HG02610 (cell line): ENCODE results near the gene STK16.
"Not testable (repeated sequence)": the region's sequence is repeated elsewhere in the genome, so short reads cannot be mapped to it uniquely, and the experiment has no call there.

Source experiments
- ATAC-seq: cut with Tn5 transposase; IDR thresholded peaks from one replicate; pipeline ENCODE4 v1.9.1; 2021; ENCODE audit warnings: mild to moderate bottlenecking, moderate library complexity; ENCODE audit not compliant: unreplicated experiment

Gene STK16

GRCh38 chr2:219243291-219243761, 2.0 kb upstream of the STK16 start:
- ATAC-seq = no peak

- ATAC-seq = no peak
Observed at GRCh38 chr2:219244789-219245147, 511 bp upstream of the STK16 start.

GRCh38 chr2:219245899-219246230, 586 bp downstream of the STK16 start:
- no peak for ATAC-seq

- ATAC-seq = no peak
Observed at GRCh38 chr2:219246559-219246958, 1.3 kb downstream of the STK16 start.

GRCh38 chr2:219247678-219248642, 2.7 kb downstream of the STK16 start:
- no peak for ATAC-seq

DNA sequence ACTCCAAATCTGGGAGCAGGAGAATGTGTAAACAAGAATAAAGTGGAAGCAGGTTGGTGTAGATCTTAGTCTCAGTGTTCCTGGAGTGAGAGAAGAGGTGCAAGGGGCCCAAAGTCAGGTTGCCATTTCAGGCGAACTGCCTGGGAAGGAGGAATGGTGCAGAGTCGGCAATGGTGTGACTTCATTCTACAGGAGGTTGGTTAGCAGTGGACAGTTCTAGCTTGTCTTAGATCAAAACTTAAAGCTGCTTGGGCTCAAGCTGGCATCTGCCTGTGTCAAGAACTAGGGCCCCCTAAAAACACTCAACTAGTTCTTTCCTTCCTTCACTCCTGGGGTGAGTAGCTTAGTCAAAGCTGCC, 3.5 kb downstream of the STK16 start:
- ATAC-seq = no peak

GRCh38 chr2:219249203-219249980, 4.1 kb downstream of the STK16 start:
- ATAC-seq = peak; percentile 32

DNA sequence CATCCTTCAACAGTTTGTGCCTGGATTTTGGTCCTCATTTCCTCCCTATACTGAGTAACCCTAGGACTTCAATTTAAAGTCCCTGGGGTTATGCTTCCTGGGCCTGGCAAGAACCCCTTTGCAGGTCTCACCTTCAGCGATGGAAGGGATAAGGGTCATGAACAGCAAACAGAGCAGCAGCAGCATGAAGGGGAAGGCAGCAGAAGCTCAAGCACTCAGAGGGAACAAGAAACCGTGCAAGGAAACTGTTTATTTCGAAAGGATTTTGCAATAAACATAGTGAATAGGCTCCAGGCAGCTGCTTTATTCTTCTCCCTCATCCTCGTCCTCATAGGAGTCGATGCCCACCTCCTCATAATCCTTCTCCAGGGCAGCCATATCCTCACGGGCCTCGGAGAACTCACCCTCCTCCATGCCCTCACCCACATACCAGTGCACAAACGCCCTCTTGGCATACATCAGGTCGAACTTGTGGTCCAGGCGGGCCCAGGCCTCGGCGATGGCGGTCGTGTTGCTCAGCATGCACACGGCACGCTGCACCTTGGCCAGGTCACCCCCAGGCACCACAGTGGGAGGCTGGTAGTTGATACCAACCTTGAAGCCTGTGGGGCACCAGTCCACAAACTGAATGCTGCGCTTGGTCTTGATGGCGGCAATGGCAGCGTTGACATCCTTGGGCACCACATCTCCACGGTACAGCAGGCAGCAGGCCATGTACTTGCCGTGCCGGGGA, 4.9 kb downstream of the STK16 start:
- ATAC-seq = no peak

GRCh38 chr2:219251656-219252055, 6.4 kb downstream of the STK16 start:
- ATAC-seq = no peak

GRCh38 chr2:219252084-219252483, 6.8 kb downstream of the STK16 start:
- no peak for ATAC-seq

DNA sequence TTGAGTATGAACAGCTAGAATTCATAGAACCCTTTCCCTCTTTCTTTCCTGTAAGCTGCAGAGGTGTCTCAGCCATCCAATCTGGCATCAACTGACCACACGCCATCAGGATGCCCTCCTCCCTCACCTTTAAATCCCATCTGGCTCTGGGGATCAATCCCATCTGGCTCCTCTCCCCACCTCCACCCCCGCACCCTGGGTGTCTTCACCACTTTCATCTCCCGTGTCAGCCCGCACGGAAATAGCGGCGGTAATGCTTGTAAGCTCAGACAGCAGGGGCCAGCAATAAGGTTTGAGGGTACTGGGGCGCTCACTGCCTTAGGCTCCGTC, 7.3 kb downstream of the STK16 start:
- no peak for ATAC-seq

DNA sequence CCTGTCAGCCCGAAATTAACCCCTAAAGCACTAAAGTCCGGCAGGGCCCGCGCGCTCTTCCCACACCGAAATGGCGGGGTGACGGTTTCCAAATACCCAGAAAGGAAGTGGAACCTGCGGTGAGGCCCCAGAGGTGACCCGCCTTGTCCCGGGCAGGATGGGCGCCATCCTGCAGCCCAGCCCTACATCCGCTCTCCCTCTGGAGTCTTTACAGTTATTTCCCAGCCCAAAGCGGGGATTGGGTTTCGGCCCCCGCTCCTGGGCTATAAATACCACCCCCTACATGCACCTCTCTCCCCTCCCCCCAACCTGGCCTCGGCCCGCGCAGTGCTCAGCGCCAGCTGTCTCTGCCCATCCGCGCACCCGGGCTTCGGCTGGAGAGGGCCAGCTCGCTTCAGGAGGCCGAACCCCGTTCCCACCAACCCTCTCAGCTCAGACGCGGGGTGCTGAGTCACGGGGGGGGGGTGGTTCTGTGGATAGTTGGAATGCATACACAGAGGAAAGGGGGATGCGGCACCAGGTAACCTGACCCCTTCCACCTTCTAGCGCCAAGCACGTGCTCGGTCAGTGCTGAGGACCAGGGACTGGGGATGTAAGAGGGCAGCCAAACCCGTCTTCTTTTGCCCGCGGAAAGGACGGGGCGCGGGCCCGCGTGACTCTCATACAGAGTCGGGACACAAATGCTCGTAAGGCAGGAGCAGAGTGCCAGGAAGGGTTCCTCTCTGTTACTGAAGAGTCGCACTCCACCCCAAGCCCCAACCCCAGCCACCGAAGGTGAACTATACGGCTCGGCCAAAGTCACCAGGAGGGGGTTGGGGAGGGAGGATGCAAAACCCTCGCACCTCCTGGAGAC, 7.8 kb downstream of the STK16 start, which contains the start of gene TUBA4B:
Gene TUBA4B (plus strand): TSS at position 344 of the 853 bp plus-strand sequence. CDS start 165 bp downstream, at position 509.
- peak; percentile 12 for ATAC-seq

GRCh38 chr2:219253753-219254589, 8.7 kb downstream of the STK16 start, which contains the start of gene TUBA4A:
Gene TUBA4A (minus strand): TSS chr2:219253918. CDS start chr2:219253858, 60 bp downstream.
- ATAC-seq = peak; percentile 65

DNA sequence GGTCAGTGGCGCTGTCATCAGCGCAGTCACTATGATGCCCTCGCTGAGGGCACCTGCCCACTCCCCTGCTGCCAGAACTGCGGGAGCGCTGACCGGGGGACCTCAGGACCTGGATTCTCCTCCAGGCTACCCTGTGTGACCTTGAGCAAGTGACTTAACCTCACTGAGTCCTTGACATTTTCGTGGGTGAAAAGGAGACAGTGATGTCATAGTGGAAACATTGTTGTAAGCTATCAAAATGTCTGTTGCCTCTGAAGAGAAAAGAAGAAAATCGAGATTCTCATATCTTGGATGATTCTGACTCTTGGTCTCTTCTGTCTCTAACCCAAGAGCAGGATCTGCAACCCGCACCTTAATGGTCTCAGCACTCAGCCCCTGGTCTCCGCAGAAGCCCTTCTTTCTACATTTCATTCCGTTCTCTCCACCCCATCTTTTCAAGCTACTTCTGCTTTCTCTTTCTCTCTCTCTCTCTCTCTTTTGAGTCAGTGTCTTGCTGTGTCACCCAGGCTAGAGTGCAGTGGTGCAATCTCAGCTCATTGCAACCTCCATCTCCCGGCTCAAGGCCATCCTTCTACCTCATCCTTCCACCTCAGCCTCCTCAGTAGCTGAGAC, 9.4 kb downstream of the STK16 start:
- ATAC-seq = peak; percentile 37

- not testable (repeated sequence) for ATAC-seq
Observed at GRCh38 chr2:219258942-219259341, 13.7 kb downstream of the STK16 start.

DNA sequence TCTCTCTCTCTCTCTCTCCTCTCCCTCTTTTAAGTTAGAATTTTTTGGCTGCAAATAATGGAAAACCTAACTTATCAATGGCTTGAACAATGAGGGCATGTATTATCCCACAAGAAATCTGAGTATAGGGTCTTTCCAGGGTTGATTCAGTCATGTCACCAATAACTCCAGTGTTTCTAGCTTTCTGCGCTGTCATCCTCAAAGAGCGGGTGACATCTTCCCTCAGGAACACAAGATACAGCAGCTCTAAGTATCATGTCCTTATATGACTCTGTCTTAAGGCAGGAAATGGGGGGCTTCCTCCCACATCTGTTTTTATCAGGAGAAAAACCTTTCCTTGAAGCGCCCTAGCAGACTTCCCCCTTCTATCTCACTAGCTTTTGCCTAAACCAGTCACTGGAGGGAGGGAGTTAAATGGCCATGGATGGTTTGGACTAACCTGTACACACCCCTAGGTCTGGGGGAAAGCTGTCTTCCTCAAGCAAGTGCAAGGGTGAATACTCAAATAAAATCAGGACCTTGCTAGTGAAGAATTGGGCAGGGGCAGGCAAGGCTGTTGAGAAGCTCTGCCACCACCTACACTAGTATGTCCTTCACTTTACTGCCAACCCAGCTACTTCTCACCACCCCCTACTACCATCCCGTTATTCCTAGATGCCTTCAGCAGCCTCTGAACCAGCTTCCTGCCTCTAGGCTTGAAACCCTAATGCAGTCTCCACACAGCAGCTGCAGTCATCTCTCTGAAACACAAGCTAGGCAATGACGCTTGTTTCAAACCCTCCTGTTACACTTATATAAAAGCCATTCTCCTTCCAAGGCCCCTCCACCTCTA, 16.0 kb downstream of the STK16 start:
- ATAC-seq = no peak

- no peak for ATAC-seq
Observed at GRCh38 chr2:219266232-219266631, 21.0 kb downstream of the STK16 start.

DNA sequence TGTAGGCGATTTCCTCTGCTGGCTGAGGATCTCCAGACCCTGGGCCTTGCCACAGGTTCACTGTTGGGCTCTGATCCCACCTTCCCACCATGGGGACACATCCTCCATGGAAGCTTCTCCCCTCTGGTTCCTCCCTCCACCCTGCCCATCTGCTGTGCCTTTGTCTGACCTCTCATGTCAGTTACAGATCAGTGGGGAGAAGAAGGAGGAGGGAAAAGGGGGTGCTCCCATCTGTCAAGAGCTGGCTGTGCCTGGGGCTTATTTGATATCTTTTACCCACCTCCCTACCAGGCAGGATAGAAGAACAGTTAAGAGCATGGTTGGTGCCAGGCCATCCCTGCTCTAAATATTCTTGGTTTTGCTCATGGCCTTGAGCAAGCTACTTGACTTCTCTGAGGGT, 21.6 kb downstream of the STK16 start:
- no peak for ATAC-seq
